Liver (tissue), 9 donors: ENCODE data around the gene PEF1. TPM values are rescaled to one million over a fixed set of nuclear protein-coding genes. Genes with fewer than 3 reads are reported as not detected.

Source experiments
- DNase-seq: peaks from one replicate; pipeline ENCODE4 v3.0.0-alpha.2; 2017; ENCODE audit warnings: low spot score
- H3K27ac ChIP-seq, 2 donors: one replicate each; pipeline ENCODE4 v1.7.0; 2013; ENCODE audit warnings: inconsistent platforms in 2 of 2, low read length in 2 of 2, control low read depth in 1 of 2, low read depth in 1 of 2, mild to moderate bottlenecking in 1 of 2
- H3K27me3 ChIP-seq, 4 donors: one replicate each; pipeline versions ENCODE4 v1.6.1 to v1.7.0; 2013; ENCODE audit warnings: low read length in 3 of 4, inconsistent platforms in 1 of 4, mild to moderate bottlenecking in 1 of 4, moderate library complexity in 1 of 4; ENCODE audit not compliant: control insufficient read depth in 4 of 4, insufficient read depth in 4 of 4
- H3K36me3 ChIP-seq, 4 donors: one replicate each; pipeline versions ENCODE4 v1.6.1 to v1.7.0; 2013; ENCODE audit warnings: low read length in 3 of 4, mild to moderate bottlenecking in 3 of 4, low read depth in 1 of 4, moderate library complexity in 1 of 4; ENCODE audit not compliant: control insufficient read depth in 4 of 4, insufficient read depth in 3 of 4
- H3K4me1 ChIP-seq, 4 donors: one replicate each; pipeline versions ENCODE4 v1.6.1 to v1.7.0; 2013; ENCODE audit warnings: low read length in 3 of 4, mild to moderate bottlenecking in 3 of 4, moderate library complexity in 1 of 4; ENCODE audit not compliant: control insufficient read depth in 4 of 4, insufficient read depth in 4 of 4
- H3K4me3 ChIP-seq, 3 donors: one replicate each; pipeline versions ENCODE4 v1.6.1 to v1.7.0; 2013; ENCODE audit warnings: low read length in 3 of 3, control low read depth in 1 of 3, low read depth in 1 of 3, mild to moderate bottlenecking in 1 of 3
- H3K9ac ChIP-seq, 2 donors: one replicate each; pipeline ENCODE4 v1.7.0; 2013; ENCODE audit warnings: low read length in 2 of 2, mild to moderate bottlenecking in 2 of 2, moderate library complexity in 2 of 2, control low read depth in 1 of 2, low read depth in 1 of 2
- H3K9me3 ChIP-seq, 4 donors: one replicate each; pipeline versions ENCODE4 v1.6.1 to v1.7.0; 2013; ENCODE audit warnings: low read length in 3 of 4; ENCODE audit not compliant: control insufficient read depth in 4 of 4
- ATF3 ChIP-seq: IDR thresholded peaks from 2 replicates; pipeline ENCODE4 v1.6.1; 2016; ENCODE audit warnings: antibody characterized with exemption
- CTCF ChIP-seq: fragments of 150-350 bp; IDR thresholded peaks from 2 replicates; pipeline ENCODE4 v1.5.1; 2017; ENCODE audit warnings: improper control_type of control experiment, low read depth, low read length; ENCODE audit not compliant: missing input control
- EGR1 ChIP-seq, 2 donors: IDR thresholded peaks; 2 replicates each; pipeline ENCODE4 v1.6.1; 2016 to 2018; ENCODE audit warnings: antibody characterized with exemption in 2 of 2, low read depth in 2 of 2
- FOXA2 ChIP-seq: IDR thresholded peaks from 2 replicates; pipeline ENCODE4 v1.6.1; 2016; ENCODE audit warnings: antibody characterized with exemption
- GABPA ChIP-seq, 2 donors: IDR thresholded peaks in 1 of 2; conservative IDR thresholded peaks in 1 of 2; 2 replicates each; pipeline ENCODE4 v1.6.1; 2016; ENCODE audit warnings: antibody characterized with exemption in 2 of 2, mild to moderate bottlenecking in 1 of 2, moderate library complexity in 1 of 2
- HNF4A ChIP-seq, 2 donors: conservative IDR thresholded peaks; 2 replicates each; pipeline ENCODE4 v1.6.1; 2016; ENCODE audit warnings: antibody characterized with exemption in 2 of 2, mild to moderate bottlenecking in 2 of 2
- HNF4G ChIP-seq: IDR thresholded peaks from 2 replicates; pipeline ENCODE4 v1.6.1; 2016; ENCODE audit warnings: antibody characterized with exemption
- JUND ChIP-seq, 2 donors: IDR thresholded peaks; 2 replicates each; pipeline ENCODE4 v1.6.1; 2016; ENCODE audit warnings: antibody characterized with exemption in 2 of 2
- MAX ChIP-seq: IDR thresholded peaks from 2 replicates; pipeline ENCODE4 v1.6.1; 2016; ENCODE audit warnings: antibody characterized with exemption
- NR2F2 ChIP-seq: IDR thresholded peaks from 2 replicates; pipeline ENCODE4 v1.6.1; 2016; ENCODE audit warnings: antibody characterized with exemption
- RAD21 ChIP-seq, 2 donors: IDR thresholded peaks; 2 replicates each; pipeline ENCODE4 v1.6.1; 2016; ENCODE audit warnings: antibody characterized with exemption in 2 of 2, mild to moderate bottlenecking in 2 of 2
- REST ChIP-seq: IDR thresholded peaks from 2 replicates; pipeline ENCODE4 v1.6.1; 2016; ENCODE audit warnings: antibody characterized with exemption, mild to moderate bottlenecking
- RXRA ChIP-seq, 2 donors: IDR thresholded peaks; 2 replicates each; pipeline ENCODE4 v1.6.1; 2017 to 2018; ENCODE audit warnings: antibody characterized with exemption in 2 of 2, mild to moderate bottlenecking in 1 of 2
- SP1 ChIP-seq: IDR thresholded peaks from 2 replicates; pipeline ENCODE4 v1.6.1; 2018; ENCODE audit warnings: antibody characterized with exemption, mild to moderate bottlenecking
- TAF1 ChIP-seq: conservative IDR thresholded peaks from 2 replicates; pipeline ENCODE4 v1.6.1; 2016; ENCODE audit warnings: antibody characterized with exemption, mild to moderate bottlenecking
- YY1 ChIP-seq: IDR thresholded peaks from 2 replicates; pipeline ENCODE4 v1.6.1; 2016; ENCODE audit warnings: antibody characterized with exemption, mild to moderate bottlenecking
- ZBTB33 ChIP-seq: IDR thresholded peaks from 2 replicates; pipeline ENCODE4 v1.6.1; 2016; ENCODE audit warnings: antibody characterized with exemption
- WGBS: extraction: QIAGEN DNeasy Blood & Tissue Kit; methylation state at CpG from one replicate; pipeline ENCODE4 v1.1.7; 2013; 5-methylcytosine and 5-hydroxymethylcytosine counted together
- polyA plus RNA-seq, 2 donors: library from polyadenylated mRNA; stranded (reverse) in 1 of 2; unstranded in 1 of 2; fragments of 200-250 nt in 1 of 2; fragments of >200 nt in 1 of 2; fragmentation: Nextera tagmentation in 1 of 2; extraction: Ambion mirVana in 1 of 2; gene quantifications; one replicate each; pipeline versions ENCODE4 v1.2.1 to v1.2.3, GENCODE V29; 2013 to 2015
- total RNA-seq, 2 donors: library from RNA; depleted of rRNA; stranded (reverse); fragments of >200 nt; gene quantifications; one replicate each; pipeline ENCODE4 v1.2.3, GENCODE V29; 2014
- donor health status: healthy.
- donor health status: healthy.
- donor health status: healthy.
- donor health status: healthy.
- donor health status: healthy.

Gene PEF1
- total and polyA plus RNA-seq, 4 donors = 27.7 to 46.8 (median 32.2) TPM

- H3K4me1 ChIP-seq = no peaks in the 10 kb centered on the region
- H3K9me3 ChIP-seq = no peaks in the 10 kb centered on the region
- H3K27ac ChIP-seq = no peak overlapping the region
- no peaks in the 10 kb centered on the region for H3K27me3 ChIP-seq
- no peak overlapping the region for H3K9ac ChIP-seq
- DNase-seq = no peak
- H3K4me3 ChIP-seq = no peak overlapping the region
- H3K36me3 ChIP-seq = no peaks in the 10 kb centered on the region
- TF ChIP-seq NR2F2 (no peak), RXRA (IDR thresholded peaks at IDR 0.05) (no peak), YY1 (no peak), FOXA2 (no peak), HNF4A (conservative IDR thresholded peaks at IDR 0.05) (no peak), EGR1 (IDR thresholded peaks at IDR 0.05; ENCODE audit: low read depth in 2 of 2) (no peak), TAF1 (no peak), SP1 (no peak), ZBTB33 (no peak), ATF3 (no peak), REST (no peak), MAX (no peak), JUND (IDR thresholded peaks at IDR 0.05) (no peak)
- 70% methylated on average over 8 of the region's 8 CpGs for WGBS
These were observed 43.7 kb upstream of the PEF1 start for GRCh38 chr1:31688233-31688918.

- Histone ChIP-seq H3K4me3 (no peak overlapping the region), H3K4me1 (no peaks in the 10 kb centered on the region), H3K9me3 (no peaks in the 10 kb centered on the region), H3K9ac (no peak overlapping the region), H3K36me3 (no peaks in the 10 kb centered on the region), H3K27me3 (no peaks in the 10 kb centered on the region), H3K27ac (no peak overlapping the region)
- WGBS = 83% methylated on average over 8 of the region's 8 CpGs
- no peak for DNase-seq
- no peak for TF ChIP-seq CTCF
- no peak for TF ChIP-seq ZBTB33
- no peak for TF ChIP-seq TAF1
- no peak for TF ChIP-seq GABPA (IDR thresholded peaks at IDR 0.05 in 1 of 2, conservative IDR thresholded peaks at IDR 0.05 in 1 of 2)
- TF ChIP-seq FOXA2 = no peak
- no peak for TF ChIP-seq RAD21 (IDR thresholded peaks at IDR 0.05)
- no peak for TF ChIP-seq HNF4G
- no peak for TF ChIP-seq EGR1 (IDR thresholded peaks at IDR 0.05; ENCODE audit: low read depth in 2 of 2)
- TF ChIP-seq YY1 = no peak
- no peak for TF ChIP-seq RXRA (IDR thresholded peaks at IDR 0.05)
- TF ChIP-seq MAX = no peak
- no peak for TF ChIP-seq REST
- TF ChIP-seq JUND (IDR thresholded peaks at IDR 0.05) = no peak
- no peak for TF ChIP-seq SP1
These were observed 42.9 kb upstream of the PEF1 start for GRCh38 chr1:31687601-31688000.
